Ureter (tissue), 1 donor: Measurements from ENCODE around the gene ANK2. TPM values are rescaled to one million over a fixed set of nuclear protein-coding genes. Genes with fewer than 3 reads are reported as not detected.
"Not testable (repeated sequence)": the region's sequence is repeated elsewhere in the genome, so short reads cannot be mapped to it uniquely, and the experiment has no call there.

ENCODE experiments used
- DNase-seq: peaks from one replicate; pipeline ENCODE4 v3.0.0-alpha.2; 2020; ENCODE audit warnings: low spot score
- total RNA-seq: library from RNA; stranded (reverse); gene quantifications from one replicate; pipeline ENCODE4 v1.2.4, GENCODE V29; 2023
- donor health status: DM: yes; HTN: yes; CAD: no.

The ANK2 gene
- total RNA-seq, 1 donor from 2014 or later, result 31.4 TPM

DNA sequence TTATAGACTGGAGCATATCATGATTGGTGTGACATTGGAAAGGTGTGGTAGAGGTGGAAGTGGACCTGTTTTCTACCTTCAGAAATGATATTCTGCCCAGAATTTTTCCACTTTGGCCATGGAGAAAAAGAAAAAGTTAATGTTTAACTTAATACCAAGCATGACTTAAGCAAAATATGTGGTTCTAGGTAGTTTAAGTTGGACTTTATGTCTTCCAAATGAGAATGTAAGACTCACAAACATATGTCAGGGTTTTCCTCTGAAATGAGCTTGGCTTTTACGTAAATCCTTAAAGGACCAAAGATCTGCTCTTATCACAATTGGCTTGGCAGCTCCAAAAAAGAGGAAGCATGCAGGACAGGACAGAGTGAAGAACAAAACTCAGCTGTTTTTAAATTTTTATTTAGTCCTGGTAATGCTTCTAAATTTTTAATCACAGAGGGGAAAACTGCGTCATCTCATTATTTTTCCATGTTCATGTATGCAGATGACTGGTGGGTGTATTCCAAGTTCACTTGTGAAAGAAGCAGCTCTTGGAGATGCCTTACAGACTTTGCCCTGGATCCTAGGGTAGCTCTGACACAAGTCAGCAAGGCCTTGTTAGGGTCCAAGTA, 98.2 kb downstream of the ANK2 start:
- no peak for DNase-seq

DNA sequence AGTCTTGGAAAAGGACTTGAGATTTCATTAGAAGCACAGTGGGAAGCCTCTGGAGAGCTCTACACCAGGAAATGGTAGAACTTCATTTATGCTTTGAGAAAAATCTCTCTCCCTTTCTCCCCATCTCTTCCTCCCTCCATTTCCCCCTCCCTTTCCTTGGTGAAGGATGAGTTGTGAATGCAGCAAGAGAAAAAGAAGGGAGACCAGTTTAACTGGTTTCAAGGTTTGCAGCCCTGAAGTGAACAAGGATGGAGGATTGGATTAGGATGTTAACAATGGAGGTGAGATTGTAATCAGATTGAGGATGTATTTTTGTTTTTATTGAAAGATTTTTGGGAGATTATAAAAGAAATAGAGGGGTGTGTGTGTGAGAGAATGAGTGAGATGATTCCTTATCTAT, 99.5 kb downstream of the ANK2 start:
- no peak for DNase-seq

DNA sequence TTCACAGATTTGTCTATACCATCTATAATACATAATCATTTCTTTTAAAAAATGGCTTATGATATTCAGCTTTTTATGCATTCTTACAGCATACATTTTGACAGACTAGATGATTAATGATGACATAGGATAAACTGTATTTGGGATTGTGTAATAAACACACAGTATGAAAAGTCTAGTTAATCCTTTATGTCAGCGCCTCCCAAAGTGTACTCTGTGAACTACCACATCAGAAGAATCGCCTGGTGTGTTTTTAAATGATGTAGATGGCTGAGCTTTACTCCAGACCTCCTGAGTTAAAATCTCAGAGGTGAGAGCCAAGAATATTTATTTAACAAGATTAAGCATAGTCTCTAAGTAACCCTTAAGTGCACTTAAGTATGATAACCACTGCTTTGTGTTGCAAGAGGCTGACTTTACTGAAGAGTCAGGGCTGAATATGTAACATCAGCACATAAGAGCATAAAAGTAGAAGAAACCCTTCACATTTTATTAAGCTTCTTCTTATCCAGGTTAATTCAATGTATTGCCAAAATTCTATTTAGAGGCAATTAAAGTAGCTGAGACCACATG, 104.2 kb downstream of the ANK2 start:
- no peak for DNase-seq

DNA sequence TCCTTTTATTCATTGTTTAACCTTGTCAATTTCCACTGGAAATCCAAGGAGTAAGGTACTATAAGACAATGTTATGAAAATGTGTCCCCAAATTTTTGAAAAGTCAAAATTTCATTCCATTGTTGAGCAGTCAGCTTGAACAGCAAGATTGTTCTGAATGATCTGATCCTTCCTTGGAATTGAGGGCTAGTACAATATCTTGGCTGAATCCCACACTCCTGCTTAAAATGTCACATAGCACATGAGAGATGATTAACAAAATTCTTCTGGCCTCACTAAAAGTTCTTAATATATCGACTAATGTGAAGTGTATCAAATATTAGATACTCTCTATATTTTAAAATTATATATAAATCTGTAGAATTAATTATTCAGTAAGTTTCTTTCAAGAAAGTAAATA, 104.8 kb downstream of the ANK2 start:
- no peak for DNase-seq

DNA sequence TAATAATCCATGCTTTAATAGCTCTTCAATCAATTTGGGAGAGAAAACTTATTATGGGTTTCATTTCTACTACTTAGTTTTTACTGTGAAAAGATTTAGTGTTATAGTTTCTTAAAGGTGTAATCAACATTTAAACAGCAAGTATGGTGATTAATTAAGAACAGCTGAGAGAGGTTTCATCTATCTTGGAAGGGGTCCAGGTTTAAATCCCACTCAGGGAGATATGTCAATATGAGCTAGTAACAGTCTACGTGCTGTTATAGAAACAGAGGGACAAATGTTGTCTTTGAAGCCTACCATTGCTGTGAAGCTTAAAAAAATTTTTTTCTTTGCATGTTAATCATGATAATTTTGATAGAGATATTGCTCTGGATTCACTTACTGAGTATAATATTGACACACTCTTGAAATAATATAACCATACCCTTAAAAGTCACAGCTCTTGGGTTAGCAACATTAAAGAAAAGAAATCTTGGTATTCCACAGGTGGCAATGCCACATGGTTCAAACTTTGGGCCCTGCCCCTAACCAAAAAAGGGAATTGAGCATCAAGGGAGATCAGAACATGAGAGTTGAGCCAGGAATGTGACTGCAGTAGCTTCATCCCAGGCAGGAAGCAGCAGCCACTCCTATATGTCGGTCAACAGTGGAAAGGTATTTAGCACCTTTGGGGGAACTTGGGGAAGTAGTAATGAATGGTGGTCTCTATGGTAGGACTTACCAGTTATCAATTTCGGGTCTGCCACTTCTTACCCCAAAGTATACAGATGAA, 107.8 kb downstream of the ANK2 start:
- no peak for DNase-seq

DNA sequence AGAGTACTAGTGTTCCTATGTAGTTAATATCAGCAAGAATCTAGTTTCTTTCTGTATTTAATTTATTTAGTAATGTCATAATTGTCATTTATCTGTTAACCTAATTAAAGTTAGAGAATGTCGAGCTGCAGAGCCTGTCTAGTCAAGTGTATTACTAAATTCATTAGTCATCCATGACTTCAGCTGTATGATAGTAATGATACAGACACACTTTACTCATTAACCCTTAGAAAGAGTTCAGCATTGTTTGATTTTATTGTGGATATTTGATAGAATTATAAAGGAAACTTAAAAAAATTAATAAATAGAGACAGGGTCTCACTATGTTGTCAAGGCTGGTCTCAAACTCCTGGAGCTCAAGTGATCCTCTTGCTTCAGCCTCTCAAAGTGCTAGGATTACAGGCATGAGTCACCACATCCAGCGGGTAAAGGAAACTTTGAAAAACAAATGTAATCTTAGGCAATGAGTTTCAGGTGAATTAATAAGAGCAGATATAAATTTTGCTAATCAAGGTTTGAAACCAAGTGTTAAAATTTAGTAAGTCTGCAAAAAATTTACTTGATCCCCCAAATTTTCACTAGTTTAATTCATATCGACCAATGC, 110.6 kb downstream of the ANK2 start:
- no peak for DNase-seq

DNA sequence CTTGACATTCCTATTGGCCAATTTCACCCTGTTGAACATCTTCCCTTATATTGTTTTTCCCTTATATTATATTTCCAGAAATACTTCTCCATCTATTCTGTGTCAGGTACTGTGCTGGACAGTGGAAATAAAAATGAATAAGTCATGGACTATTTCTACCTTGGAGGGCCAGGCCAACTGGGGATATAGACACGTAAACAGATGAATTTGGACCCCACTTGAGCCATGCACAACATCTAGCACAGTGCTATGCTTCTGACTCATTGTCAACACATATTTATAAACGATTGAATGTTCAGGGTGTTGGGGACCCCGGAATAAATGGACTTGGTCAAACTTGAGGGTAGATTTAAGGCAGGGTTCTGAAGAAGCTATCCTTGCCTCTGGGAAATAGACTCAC, 111.1 kb downstream of the ANK2 start:
- no peak for DNase-seq

DNA sequence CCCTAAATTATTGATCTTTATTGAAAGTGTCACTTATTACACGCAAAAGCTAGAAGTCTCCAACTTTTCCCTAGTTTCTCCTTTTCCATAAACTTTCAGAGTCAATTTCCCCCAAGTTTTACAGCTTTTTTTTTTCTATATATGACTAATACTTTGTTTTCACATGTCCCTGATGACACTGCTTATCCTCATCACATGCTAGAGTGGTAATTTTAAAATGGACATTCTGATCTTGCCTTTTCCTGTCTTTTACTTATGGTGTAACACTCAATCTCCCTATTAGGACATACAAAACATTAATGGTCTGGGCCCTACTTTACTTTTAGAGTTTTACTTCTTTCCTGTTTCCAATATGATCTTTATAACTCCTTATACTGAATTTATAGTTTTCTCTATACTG, 112.6 kb downstream of the ANK2 start:
- no peak for DNase-seq

DNA sequence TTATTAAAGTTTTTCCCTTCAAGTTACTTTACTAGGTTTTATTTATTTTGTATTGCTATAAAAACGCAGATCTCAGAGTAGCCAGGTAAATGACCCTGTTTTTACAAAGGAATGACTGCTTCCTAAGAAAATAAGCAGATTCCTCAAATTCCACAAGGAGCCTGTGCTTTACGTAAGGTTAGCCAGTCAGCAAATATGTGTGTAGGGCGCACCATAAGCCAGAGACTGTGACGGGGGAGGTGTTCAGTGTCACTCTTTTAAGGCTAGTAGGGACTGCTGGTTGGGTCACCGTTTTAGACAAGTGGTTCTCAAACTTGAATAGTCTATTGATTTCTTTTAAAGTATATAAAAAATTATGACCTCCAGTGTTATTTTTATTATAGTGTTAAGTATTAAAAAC, 119.9 kb downstream of the ANK2 start:
- DNase-seq, result no peak

DNA sequence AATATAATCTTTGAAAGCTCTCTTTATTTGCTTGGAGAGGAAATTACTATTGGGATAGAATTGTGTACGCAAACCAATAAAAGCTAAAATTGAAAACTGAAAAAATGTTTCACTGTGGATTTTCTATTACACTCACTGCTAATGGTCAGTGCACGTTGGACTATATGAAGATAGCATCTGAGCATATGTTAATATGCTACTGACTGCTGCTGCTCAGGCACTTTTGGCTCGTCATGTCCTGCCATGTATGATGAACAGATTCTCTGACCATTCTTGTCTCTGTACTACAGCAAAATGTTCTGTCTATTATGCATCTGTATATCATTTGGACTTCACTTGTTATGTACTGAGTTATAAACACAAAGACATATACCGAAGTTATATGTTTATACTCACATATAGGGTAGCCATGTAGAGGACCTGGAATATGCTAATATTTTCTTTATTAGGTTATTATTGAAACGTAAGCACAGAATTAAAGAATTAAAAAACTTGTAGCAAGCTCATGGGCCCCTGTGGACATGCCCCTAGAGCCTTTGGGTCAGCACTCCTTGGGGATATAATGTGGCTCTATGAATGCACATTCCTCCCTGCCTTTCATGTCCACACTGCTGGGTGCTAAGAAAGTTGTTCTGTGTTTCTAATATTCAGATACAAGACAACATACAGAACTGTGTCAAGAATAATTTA, 120.8 kb downstream of the ANK2 start:
- no peak for DNase-seq

DNA sequence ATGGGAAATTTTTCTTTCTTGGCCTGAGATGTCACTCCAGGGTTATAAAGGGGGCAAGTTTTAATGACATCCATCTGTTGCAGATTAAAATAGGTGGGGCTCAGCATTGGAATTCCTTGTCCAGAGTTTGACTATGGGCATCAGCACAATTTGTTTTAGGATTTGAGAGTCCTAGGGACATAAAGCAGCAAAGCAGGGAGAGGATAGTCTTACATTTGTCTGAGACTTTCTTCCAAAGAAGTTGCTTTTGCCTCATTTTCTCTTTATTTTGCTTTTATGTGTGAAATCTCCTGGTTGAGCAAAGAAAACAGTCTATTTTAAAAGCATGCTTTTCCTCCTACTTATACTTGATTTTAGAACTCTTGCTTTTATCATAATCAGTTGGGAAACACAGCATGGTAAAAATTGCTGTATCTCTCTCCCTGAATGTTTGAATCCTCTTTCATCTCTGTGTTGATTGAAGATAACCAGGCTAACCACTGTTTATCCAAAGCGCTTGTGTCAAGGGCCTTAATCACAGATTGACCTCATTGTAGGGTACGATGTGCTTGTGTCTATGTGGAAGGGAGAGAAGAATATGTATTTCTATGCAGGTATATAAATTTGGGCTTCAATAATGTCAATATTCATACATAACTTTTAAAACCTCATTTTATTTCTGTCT, 121.5 kb downstream of the ANK2 start:
- no peak for DNase-seq

DNA sequence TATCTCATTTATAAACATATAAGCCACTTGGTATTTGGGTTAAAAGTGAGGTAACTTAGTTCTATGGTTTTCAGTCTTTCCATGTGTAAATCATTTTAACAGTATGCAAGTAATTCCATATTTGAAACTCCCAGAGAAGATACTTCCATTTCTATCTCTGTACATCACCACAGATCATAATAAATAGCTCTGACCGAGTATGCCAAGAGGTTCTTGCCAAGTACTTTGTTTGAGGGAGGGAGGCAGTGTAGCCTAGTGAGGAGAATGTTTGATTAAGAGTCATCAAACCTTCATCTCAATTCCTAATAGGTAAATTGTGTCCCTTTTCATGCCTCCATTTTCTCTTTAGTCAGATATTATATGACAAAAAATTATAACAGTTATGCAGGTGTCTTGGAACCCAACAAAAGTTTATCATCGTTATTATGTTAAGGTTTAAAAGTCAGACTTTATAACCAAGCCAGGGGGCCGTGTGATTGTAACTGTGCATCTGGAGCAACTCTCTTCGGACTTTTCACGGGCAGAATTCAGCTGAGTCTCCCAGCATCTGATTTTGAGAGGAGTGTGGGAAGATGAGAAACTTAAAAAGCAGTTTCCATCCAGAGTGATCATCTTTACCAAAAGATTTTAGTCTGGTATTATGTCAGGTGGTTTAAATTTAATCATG, 123.8 kb downstream of the ANK2 start:
- DNase-seq, result no peak

DNA sequence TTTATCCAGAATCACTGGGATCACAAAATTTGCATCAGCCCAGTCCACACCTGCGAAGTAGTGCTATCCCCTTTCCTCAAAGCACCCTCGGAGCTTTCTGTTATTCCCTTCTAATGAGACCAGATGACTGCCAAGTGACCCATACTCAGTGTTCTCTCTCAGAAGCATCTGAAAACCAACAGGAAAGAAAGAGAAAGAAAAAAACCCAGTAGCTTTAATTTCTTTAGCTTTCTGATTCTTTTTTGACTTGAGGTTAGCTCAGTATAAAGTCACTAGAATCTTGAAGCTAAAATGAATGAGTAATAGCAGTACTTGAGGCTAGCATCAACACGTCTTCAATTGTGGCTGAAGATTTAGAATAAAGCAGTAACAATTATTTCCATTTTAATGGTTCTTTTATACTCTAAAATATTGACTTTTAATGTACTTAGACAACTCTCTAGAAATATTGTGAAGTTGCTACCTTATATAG, 124.4 kb downstream of the ANK2 start:
- DNase-seq, result no peak

DNA sequence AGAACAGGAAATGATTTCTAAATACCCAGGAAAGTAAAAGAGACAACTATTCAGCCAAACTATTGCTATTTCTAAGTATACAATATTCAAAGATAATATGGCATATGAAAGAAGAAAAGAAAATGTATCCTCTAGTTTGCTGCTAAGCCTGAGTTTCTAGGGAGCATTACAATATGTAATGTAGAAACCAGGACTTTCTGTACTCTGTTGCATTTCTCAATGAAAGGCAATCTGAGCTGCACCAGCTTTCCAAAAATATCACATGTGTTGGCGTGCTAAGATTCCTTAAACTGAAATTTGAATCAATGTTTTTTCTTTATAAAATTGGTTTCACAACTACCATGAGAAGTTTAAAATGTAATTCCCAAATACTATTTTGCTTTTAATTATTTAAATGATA, 129.6 kb downstream of the ANK2 start:
- no peak for DNase-seq

DNA sequence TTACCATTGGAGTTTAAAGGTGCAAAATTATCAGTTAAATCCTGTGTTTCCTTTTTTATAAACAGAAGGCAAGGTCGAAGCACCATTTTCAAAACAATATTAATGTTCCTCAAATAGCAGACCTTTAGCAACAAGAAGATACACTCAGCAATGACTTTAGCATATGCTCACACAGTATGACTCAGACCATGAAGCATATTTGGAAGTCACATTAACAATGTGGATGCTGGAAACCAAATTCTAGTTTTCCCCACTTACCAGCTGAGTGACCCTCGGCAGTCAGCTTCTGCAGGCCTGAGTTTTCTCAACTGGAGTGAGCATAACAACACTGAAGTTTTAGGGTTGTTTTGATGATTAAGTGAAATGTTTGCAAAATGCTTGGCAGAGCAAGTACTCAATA, 130.5 kb downstream of the ANK2 start:
- no peak for DNase-seq

DNA sequence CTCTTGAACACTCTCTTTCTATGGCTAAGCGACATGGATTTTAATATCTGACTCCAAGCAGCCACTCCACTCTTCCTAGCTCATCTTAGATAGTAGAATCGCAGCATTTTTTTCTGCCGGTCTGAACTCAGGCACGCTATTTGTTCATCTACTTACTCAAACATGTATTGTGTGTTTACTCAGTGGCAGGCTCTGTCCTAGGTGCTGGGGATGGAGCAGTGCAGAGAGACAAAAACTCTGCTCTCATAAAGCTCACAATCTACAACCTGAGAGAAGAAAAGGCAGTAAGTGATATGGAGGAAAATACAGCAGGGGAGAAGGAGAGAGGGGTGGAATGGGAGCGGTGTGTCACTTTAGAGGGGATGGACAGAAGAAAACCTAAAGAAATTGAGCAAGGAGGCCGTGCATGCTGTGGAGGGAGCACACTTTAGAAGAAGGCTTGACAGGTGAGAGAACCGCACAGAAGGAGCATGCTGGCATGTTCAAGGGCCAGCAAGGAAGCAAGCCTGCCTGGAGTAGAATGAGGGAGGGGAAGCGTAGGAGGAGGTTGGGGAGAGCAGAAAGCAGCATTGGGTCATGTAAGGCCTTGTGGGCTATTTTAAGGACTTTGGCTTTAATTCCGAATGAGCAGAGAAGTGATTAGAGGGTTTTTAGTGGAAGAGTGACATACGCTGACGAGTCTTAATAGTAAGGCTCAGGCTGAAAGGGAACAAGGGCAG, 132.0 kb downstream of the ANK2 start:
- DNase-seq, result no peak

DNA sequence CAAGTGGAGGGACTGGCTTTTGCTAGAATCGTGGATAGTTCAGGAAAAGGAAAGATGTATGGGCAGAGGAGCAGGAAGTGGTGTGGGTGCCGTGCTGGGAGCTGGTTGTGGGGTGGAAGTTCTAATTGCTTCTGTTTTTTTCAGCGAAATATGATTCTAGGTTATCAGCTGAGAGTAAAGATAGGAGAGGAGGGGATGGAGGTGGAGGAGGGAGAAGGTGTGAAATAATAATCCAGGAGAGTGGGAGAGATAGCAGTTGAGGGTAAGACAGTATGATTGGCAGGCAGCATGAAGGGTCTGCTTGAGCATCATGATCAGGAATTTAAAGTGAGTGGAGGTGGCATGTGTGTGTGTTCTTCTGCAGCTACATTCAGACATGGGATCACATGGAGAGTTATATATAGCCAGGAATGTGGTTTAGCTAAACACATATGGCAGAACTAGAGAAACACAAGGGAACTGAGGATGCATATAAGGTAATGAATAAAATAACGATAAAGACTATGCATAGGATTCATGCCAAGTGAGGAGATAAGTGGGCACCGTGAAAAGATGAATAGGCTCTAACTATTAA, 133.7 kb downstream of the ANK2 start:
- no peak for DNase-seq

DNA sequence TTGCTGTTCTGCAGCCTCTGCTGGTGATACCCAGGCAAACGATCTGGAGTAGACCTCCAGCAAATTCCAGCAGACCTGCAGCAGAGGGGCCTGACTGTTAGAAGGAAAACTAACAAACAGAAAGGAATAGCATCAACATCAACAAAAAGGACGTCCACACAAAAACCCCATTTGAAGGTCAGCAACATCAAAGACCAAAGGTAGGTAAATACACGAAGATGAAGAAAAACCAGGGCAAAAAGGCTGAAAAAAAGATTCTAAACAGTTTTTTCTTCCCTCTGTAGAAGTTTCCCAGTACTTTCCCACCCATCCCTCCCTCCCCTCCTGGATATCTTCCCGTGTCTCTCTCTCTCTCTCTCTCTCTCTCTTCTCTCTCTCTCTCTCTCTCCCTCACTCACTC, 136.8 kb downstream of the ANK2 start:
- not testable (repeated sequence) for DNase-seq

DNA sequence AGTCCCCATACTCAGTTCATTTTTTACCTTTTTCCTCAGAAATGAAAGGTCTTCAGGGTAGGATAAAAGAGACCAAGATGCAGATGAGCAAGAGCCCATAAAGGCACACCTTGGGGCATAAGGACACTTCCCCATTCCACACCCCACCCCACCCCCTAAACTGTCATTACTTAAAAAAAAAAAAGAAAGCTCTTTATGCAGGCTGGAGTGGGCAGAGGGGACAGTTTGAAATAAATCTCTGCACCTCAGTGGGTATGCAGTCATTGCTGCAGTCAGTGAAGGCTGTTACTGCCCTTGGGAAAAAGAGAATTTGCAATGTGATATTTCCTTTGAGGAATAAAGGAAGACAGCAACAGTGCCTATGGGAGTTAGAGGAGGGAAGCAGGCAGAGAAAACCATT, 137.5 kb downstream of the ANK2 start:
- DNase-seq, result no peak

DNA sequence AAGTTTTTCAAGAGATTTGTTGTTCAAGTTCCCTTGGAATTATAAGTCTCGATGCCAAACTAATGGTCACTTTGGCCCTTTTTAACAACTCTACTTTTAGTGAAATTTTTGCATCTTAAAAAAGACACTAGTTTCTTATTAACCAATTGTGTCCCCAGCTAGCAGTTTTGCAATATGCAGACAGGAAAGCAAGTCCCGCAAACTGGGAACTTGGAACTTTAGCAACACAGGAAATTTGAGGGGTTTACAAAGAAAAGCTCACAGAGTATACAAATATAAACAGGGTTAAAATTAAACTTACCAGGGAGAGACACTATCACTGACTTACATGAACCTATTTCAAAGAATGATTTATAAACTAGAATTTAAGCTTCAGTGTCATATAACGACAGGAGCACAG, 137.9 kb downstream of the ANK2 start:
- no peak for DNase-seq
